Inflammatory macrophage treated with lipopolysaccharide for 4 hours (primary cell): Measurements from ENCODE around the gene RABGAP1.

Experiments used
- DNase-seq: peaks from one replicate; pipeline ENCODE4 v3.0.0-alpha.2; 2020

RABGAP1 gene

DNA sequence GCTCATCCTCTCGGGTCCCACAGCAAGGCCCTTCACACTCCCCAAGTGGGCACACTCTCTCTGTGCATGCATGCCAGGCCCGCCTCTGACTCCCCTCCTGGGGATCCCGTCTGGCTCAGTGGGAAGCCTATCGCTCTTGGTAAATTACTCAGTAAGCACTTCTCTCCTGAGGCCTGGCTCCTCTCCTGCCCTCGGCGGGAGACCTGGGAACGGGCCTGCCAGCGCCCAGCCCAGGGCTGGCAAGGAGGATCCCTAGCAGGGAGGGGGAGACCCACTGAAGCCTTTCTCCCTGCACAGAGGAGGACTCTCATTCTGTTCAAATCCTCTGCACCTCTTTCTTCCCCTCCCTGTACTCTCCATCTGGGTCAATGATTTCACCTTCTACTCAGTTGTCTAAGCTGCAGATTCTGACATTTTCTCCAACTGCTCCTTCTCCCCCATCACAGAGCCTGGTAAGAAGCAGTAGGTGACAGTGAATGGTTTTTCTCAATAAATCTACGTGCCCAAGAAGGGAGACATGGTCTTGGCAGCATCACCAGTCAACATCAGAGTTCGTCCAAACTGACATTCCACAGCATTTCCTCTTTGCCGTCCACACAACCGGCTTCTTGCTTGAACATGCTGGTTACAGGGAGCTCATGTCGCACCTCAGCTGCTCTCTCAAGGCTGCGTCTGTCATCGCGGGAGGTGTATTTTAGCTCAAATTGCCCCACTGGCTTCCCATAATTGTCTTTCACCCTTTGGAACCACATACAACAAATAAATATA, 174.5 kb downstream of the RABGAP1 start:
- no peak for DNase-seq

DNA sequence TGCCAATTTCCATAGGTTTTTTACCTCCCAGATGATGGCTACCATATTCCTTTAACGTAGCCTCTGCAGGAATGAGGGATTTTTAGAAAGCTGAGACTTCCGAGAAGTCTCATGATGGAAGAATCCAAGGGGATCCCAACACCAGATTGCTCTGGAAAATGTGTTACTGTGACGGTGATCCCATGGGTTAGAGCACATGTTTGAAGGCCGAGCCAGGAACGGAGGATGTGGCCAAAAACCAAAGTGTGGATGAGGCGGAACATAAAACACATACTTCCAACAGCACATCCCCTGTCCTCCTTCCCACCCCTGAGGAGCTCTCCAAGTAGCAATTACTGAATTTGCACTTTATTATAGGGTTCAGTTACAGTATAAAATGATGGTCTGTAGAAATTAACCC, 175.2 kb downstream of the RABGAP1 start:
- no peak for DNase-seq

DNA sequence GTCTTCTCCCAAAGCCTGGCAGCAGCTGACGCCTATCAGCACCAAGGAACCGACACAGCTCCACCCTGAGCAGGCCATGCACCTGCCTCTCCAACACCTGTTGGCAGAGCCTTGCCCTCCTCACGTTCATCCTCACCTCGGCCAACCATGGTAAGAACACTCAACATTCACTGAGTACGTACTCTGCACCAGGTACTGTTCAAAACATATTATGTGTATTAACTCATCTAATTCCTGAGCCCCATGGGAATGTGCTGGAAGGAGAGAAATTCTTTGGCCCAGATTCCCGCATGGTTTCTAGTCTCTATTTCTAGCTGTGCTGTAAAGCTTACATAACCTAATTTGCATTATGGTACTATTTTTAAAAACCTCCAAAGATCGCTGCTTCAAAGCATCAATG, 178.7 kb downstream of the RABGAP1 start:
- no peak for DNase-seq

DNA sequence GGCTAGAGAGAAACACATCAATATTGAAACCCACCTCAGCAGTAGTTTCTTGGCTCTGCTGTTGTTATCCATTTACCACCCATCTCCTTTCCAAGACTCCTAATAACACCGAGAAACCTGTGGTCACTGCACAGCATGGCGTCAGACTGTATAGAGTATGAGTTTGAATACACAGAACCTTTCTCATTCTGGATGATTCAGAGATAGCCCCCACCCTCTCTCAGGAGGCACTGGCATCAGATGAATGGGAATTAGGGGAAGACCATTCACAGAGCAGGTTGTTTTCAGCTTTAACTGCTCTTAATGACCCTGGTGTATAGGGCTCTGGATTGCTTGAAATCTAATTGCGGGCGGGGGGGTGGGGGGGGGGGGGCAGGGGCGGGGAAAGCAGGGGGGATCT, 179.3 kb downstream of the RABGAP1 start:
- DNase-seq = no peak

GRCh38 chr9:123120953-123121352, 180.1 kb downstream of the RABGAP1 start:
- DNase-seq = no peak

DNA sequence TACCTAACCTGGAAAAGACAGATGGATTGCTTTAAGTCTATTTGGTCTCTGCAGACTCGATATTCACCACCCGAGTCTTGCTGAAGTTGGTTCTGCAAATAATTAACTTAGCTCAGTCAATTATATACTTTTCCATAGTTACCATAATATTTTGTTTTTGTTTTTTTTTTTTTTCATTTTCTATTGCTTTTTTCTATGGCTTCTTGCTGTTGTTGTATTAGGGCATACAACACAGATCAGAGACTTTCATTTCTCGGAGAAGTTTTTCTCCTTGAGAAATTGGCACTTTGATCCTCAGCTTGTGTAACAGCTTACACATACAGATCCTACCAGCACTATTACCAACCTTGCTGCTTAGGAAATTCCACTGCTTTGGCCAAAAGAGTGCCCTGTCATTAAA, 180.6 kb downstream of the RABGAP1 start:
- DNase-seq = no peak

GRCh38 chr9:123127512-123128075, 186.8 kb downstream of the RABGAP1 start:
- DNase-seq = no peak

- no peak for DNase-seq
Measured at GRCh38 chr9:123128591-123128990, 187.8 kb downstream of the RABGAP1 start.

GRCh38 chr9:123129423-123129822, 188.6 kb downstream of the RABGAP1 start:
- peak; percentile 2 for DNase-seq

GRCh38 chr9:123131258-123131657, 190.4 kb downstream of the RABGAP1 start:
- no peak for DNase-seq

GRCh38 chr9:123131993-123132392, 191.2 kb downstream of the RABGAP1 start:
- no peak for DNase-seq

- no peak for DNase-seq
Measured at GRCh38 chr9:123132696-123133095, 191.9 kb downstream of the RABGAP1 start.

DNA sequence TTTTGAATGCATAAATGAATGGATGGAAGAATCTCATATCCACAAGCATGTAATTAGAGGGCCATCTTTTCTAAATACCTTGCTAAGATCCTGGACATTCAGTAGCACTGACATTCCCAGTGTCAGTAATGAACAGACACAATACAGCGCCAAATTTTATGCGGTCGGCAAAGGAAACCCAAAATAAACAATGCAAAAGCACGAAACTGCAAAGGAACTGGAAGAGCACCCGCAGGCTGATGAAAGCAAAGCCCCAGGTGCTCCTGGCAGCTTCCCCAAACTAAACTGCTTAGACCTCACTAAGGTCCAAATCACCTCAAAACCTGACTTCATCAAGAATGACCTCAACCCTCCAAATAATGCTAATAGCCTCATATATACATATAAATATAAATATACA, 194.6 kb downstream of the RABGAP1 start:
- DNase-seq = no peak

DNA sequence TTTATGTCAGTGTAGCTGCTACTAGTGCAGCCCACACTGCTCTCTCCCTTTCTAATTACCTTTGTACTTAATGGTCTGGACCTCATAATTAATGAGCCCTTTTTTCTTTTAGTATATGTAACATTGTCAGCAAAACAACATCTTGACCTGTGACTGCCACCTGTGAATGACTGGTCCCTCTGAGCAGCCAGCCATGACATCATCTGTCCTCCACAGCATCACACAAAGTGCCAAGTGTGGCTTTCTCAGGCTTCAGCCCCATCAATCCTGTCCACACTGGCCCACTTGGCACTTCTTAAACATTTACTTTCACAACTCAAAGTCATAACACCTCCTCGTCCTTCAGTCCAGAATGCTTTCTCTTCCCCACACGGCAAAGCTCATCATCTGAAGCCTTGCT, 197.3 kb downstream of the RABGAP1 start:
- no peak for DNase-seq

DNA sequence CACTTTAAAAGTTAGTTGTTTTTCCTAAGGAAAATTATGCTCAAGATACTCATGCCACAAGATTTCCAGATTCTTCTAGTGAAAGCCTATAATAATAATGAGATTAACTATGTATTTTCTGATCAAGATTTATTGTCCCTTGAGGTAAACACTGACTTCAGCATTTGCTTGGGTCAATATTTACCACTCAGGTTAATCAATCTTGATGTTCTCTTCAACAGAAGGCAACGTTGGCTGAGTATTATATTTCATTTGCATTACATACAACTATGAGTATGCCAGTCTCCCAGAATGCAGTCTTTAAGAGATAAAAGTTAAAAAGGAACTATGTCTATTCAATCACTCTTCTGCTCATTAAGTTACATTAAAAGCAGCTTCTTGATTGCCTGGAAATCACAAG, 208.2 kb downstream of the RABGAP1 start:
- DNase-seq = no peak

- no peak for DNase-seq
Measured at GRCh38 chr9:123150708-123151503, 210.1 kb downstream of the RABGAP1 start.
